SK-N-SH (cell line): ENCODE data around the gene SEPTIN14. TPM values are rescaled to one million over a fixed set of nuclear protein-coding genes. Genes with fewer than 3 reads are reported as not detected.
"Not testable (repeated sequence)": the region's sequence is repeated elsewhere in the genome, so short reads cannot be mapped to it uniquely, and the experiment has no call there.

Source experiments
- CTCF ChIA-PET: fragments of 300-600, 350-600 bp; formaldehyde crosslinking; extraction: SDS; loops from one replicate; lab custom pipeline; 2021; lab: Yijun Ruan, JAX
- POLR2A ChIA-PET: fragments of 350-600 bp; sonication (Branson Sonifier 250); formaldehyde crosslinking; extraction: SDS; loops from one replicate; lab custom pipeline; 2020; ENCODE audit warnings: antibody characterized with exemption, inconsistent platforms; lab: Yijun Ruan, JAX
- DNase-seq: peaks from one replicate; pipeline ENCODE4 v3.0.0; 2012
- H2AFZ ChIP-seq: fragments of 200-600 bp; sonication (generic); 2 replicates; pipeline ENCODE4 v1.8.1; 2016; ENCODE audit warnings: antibody characterized with exemption, mild to moderate bottlenecking, low read depth
- H3F3A ChIP-seq: fragments of 200-600 bp; sonication (generic); replicated peaks from 2 replicates; pipeline ENCODE3; 2016; ENCODE audit warnings: antibody characterized with exemption, mild to moderate bottlenecking; ENCODE audit not compliant: insufficient read depth
- H3K27ac ChIP-seq, 2 experiments: fragments of 200-500 bp in 1 of 2; fragments of 200-600 bp in 1 of 2; sonication (Bioruptor generic) in 1 of 2; sonication (generic), shearing (Covaris generic) in 1 of 2; 2 replicates each; pipeline versions ENCODE4 v1.5.1 to v1.6.1; 2014 to 2016; ENCODE audit warnings: low read depth in 2 of 2, inconsistent platforms in 1 of 2, low read length in 1 of 2, mild to moderate bottlenecking in 1 of 2, mixed read lengths in 1 of 2
- H3K27me3 ChIP-seq: fragments of 200-600 bp; sonication (generic), shearing (Covaris generic); 2 replicates; pipeline ENCODE4 v1.6.1; 2016; ENCODE audit warnings: mixed run types; ENCODE audit not compliant: insufficient read depth
- H3K36me3 ChIP-seq, 2 experiments: fragments of 200-500 bp in 1 of 2; fragments of 200-600 bp in 1 of 2; sonication (Bioruptor generic) in 1 of 2; sonication (generic) in 1 of 2; replicated peaks in 1 of 2; 2 replicates each; pipeline versions ENCODE3 to v1.5.1; 2014 to 2016; ENCODE audit warnings: low read length in 1 of 2, mild to moderate bottlenecking in 1 of 2; ENCODE audit not compliant: insufficient read depth in 2 of 2, control insufficient read depth in 1 of 2
- H3K4me1 ChIP-seq, 2 experiments: fragments of 200-500 bp in 1 of 2; fragments of 200-600 bp in 1 of 2; sonication (Bioruptor generic) in 1 of 2; sonication (generic), shearing (Covaris generic) in 1 of 2; 2 replicates each; pipeline versions ENCODE4 v1.5.1 to v1.6.1; 2014 to 2016; ENCODE audit warnings: low read depth in 1 of 2, low read length in 1 of 2, mixed run types in 1 of 2; ENCODE audit not compliant: insufficient read depth in 2 of 2, control insufficient read depth in 1 of 2
- H3K4me2 ChIP-seq: fragments of 200-600 bp; sonication (generic), shearing (Covaris generic); 2 replicates; pipeline ENCODE4 v1.6.1; 2017; ENCODE audit warnings: mixed run types
- H3K4me3 ChIP-seq, 2 experiments: fragments of 200-500 bp in 1 of 2; fragments of 200-600 bp in 1 of 2; sonication (Bioruptor generic) in 1 of 2; sonication (generic), shearing (Covaris generic) in 1 of 2; 2 replicates each; pipeline versions ENCODE4 v1.5.1 to v1.8.1; 2014 to 2016; ENCODE audit warnings: low read depth in 2 of 2, inconsistent platforms in 1 of 2, low read length in 1 of 2, mild to moderate bottlenecking in 1 of 2, mixed read lengths in 1 of 2, moderate library complexity in 1 of 2
- H3K79me2 ChIP-seq: fragments of 200-600 bp; sonication (generic); 2 replicates; pipeline ENCODE4 v1.8.1; 2017; ENCODE audit warnings: mild to moderate bottlenecking; ENCODE audit not compliant: insufficient read depth
- H3K9ac ChIP-seq: fragments of 200-600 bp; sonication (generic); 2 replicates; pipeline ENCODE4 v1.6.1; 2017; ENCODE audit warnings: mixed run types
- H3K9me2 ChIP-seq: fragments of 200-600 bp; sonication (generic); 2 replicates; pipeline ENCODE4 v1.6.1; 2017; ENCODE audit warnings: mixed run types
- H3K9me3 ChIP-seq: fragments of 200-600 bp; sonication (generic); 2 replicates; pipeline ENCODE4 v1.6.1; 2017; ENCODE audit warnings: mixed run types, mild to moderate bottlenecking, moderate library complexity
- H4K20me1 ChIP-seq: fragments of 200-600 bp; sonication (generic); 2 replicates; pipeline ENCODE4 v1.6.1; 2017; ENCODE audit warnings: mild to moderate bottlenecking, mixed run types; ENCODE audit not compliant: insufficient read depth
- EP300 ChIP-seq, 2 experiments: IDR thresholded peaks; 2 replicates each; pipeline versions ENCODE4 v1.4.0 to v1.6.1; 2012; ENCODE audit warnings: borderline replicate concordance in 1 of 2, low read depth in 1 of 2, low read length in 1 of 2
- EZH2phosphoT487 ChIP-seq: fragments of 200-600 bp; sonication (generic); IDR thresholded peaks from 2 replicates; pipeline ENCODE4 v1.6.1; 2017; ENCODE audit warnings: low read depth, mixed run types, mild to moderate bottlenecking, antibody characterized with exemption, moderate library complexity, borderline replicate concordance
- FOXJ3 ChIP-seq: sonication (generic); formaldehyde crosslinking; IDR thresholded peaks from 2 replicates; pipeline ENCODE4 v1.5.1; 2020; ENCODE audit warnings: mild to moderate bottlenecking, missing genetic modification reagents
- GABPA ChIP-seq: IDR thresholded peaks from 2 replicates; pipeline ENCODE4 v1.4.0; 2012; ENCODE audit warnings: low read depth, mild to moderate bottlenecking
- GATA2 ChIP-seq: sonication (generic); formaldehyde crosslinking; IDR thresholded peaks from 2 replicates; pipeline ENCODE4 v1.5.0; 2020; ENCODE audit warnings: mild to moderate bottlenecking, missing genetic modification reagents
- IRF3 ChIP-seq: fragments of 150-350 bp; IDR thresholded peaks from 2 replicates; pipeline ENCODE4 v1.6.1; 2016; ENCODE audit warnings: mild to moderate bottlenecking, low read depth, low read length
- MAX ChIP-seq: IDR thresholded peaks from 2 replicates; pipeline ENCODE4 v1.4.0; 2012; ENCODE audit warnings: low read depth
- MEF2A ChIP-seq: IDR thresholded peaks from 2 replicates; pipeline ENCODE4 v1.4.0; 2012; ENCODE audit warnings: low read depth, borderline replicate concordance
- MXI1 ChIP-seq: IDR thresholded peaks from 2 replicates; pipeline ENCODE4 v1.6.1; 2012; ENCODE audit warnings: mild to moderate bottlenecking, low read depth, low read length, improper control_type of control experiment
- NRF1 ChIP-seq: IDR thresholded peaks from 2 replicates; pipeline ENCODE4 v1.6.1; 2012; ENCODE audit warnings: low read depth, mild to moderate bottlenecking, low read length
- REST ChIP-seq: IDR thresholded peaks from 2 replicates; pipeline ENCODE4 v1.6.1; 2012; ENCODE audit warnings: mild to moderate bottlenecking, low read depth, low read length, moderate library complexity
- RFX5 ChIP-seq: IDR thresholded peaks from 2 replicates; pipeline ENCODE4 v1.6.1; 2012; ENCODE audit warnings: mild to moderate bottlenecking, improper control_type of control experiment, low read length
- RXRA ChIP-seq: IDR thresholded peaks from 2 replicates; pipeline ENCODE4 v1.4.0; 2012; ENCODE audit warnings: low read depth, mild to moderate bottlenecking, borderline replicate concordance
- SMC3 ChIP-seq: IDR thresholded peaks from 2 replicates; pipeline ENCODE4 v1.6.1; 2012; ENCODE audit warnings: low read depth, low read length, improper control_type of control experiment
- TAF1 ChIP-seq: IDR thresholded peaks from 2 replicates; pipeline ENCODE4 v1.6.1; 2012; ENCODE audit warnings: low read depth, mild to moderate bottlenecking, low read length, moderate library complexity, borderline replicate concordance
- TEAD4 ChIP-seq: IDR thresholded peaks from 2 replicates; pipeline ENCODE4 v1.4.0; 2012; ENCODE audit warnings: mild to moderate bottlenecking, borderline replicate concordance; ENCODE audit not compliant: insufficient read depth
- USF1 ChIP-seq: IDR thresholded peaks from 2 replicates; pipeline ENCODE4 v1.4.0; 2012; ENCODE audit warnings: low read depth, borderline replicate concordance
- USF2 ChIP-seq: fragments of 150-350 bp; IDR thresholded peaks from 2 replicates; pipeline ENCODE4 v1.6.1; 2017; ENCODE audit warnings: antibody characterized with exemption, low read length, low read depth, borderline replicate concordance
- WGBS: methylation state at CpG from one replicate; pipeline ENCODE4 v1.1.6; 2017; ENCODE audit warnings: low lambda C conversion rate; 5-methylcytosine and 5-hydroxymethylcytosine counted together
- polyA plus RNA-seq, 3 experiments: library from polyadenylated mRNA; depleted of rRNA; stranded (reverse); fragments of >200 nt; gene quantifications; 2 replicates each; pipeline ENCODE4 v1.2.3, GENCODE V29; 2012

SEPTIN14 gene
- not detected in 2 replicates for polyA plus RNA-seq (2012; rRNA removed)
- not detected in 2 replicates for polyA plus RNA-seq (2012; cell fraction: cytosol; rRNA removed)
- polyA plus RNA-seq (2012; cell fraction: nucleus; rRNA removed): not detected in 2 replicates

- H3K27me3 ChIP-seq, H3K79me2 ChIP-seq, H3K27ac ChIP-seq, CTCF ChIA-PET, H3K9ac ChIP-seq, H2AFZ ChIP-seq, H4K20me1 ChIP-seq, H3F3A ChIP-seq, H3K4me2 ChIP-seq, DNase-seq, H3K9me2 ChIP-seq, H3K9me3 ChIP-seq, H3K36me3 ChIP-seq, POLR2A ChIA-PET, H3K4me3 ChIP-seq, H3K4me1 ChIP-seq: not testable (repeated sequence)
- 0% methylated on average over 2 of the region's 2 CpGs for WGBS
Measured at GRCh38 chr7:55862652-55863051, at the start of gene SEPTIN14. SEPTIN14 (minus strand) TSS chr7:55862752; CDS start chr7:55861996, 756 bp downstream.

GRCh38 chr7:55903985-55904759 is 41.6 kb upstream of the SEPTIN14 start:
- Histone ChIP-seq H3K4me2 (no peak overlapping the region), H3K4me3 (no peak overlapping the region), H3K4me1 (no peaks in the 10 kb centered on the region), H3F3A (no peaks in the 10 kb centered on the region), H4K20me1 (no peaks in the 10 kb centered on the region), H2AFZ (no peak overlapping the region), H3K79me2 (no peaks in the 10 kb centered on the region), H3K9ac (no peak overlapping the region), H3K36me3 (peaks cover 0 to 2% of the 10 kb centered on the region in 2 experiments), H3K27ac (no peak overlapping the region), H3K27me3 (no peaks in the 10 kb centered on the region), H3K9me3 (no peaks in the 10 kb centered on the region), H3K9me2 (no peaks in the 10 kb centered on the region)
- CTCF ChIA-PET: no interaction called here
- 88% methylated on average over 8 of the region's 8 CpGs for WGBS
- no peak for DNase-seq
- TF ChIP-seq IRF3: no peak
- TF ChIP-seq GATA2 (CRISPR knock-in tag): no peak
- TF ChIP-seq USF1: no peak
- no peak for TF ChIP-seq MXI1
- TF ChIP-seq FOXJ3: no peak
- TF ChIP-seq EP300 (IDR thresholded peaks at IDR 0.05; ENCODE audit: borderline replicate concordance in 1 of 2, low read depth in 1 of 2, low read length in 1 of 2): no peak
- no peak for TF ChIP-seq REST
- no peak for TF ChIP-seq TAF1
- no peak for TF ChIP-seq MEF2A
- TF ChIP-seq SMC3: no peak
- TF ChIP-seq RFX5: no peak
- no peak for TF ChIP-seq MAX
- no peak for TF ChIP-seq USF2
- no peak for TF ChIP-seq NRF1
- TF ChIP-seq GABPA: no peak
- TF ChIP-seq RXRA: no peak
- no peak for TF ChIP-seq TEAD4
- no peak for TF ChIP-seq EZH2phosphoT487
- POLR2A ChIA-PET: interaction anchor here (0.5 kb wide), 1 partner anchor 237 kb away, joined by 3 read pairs; no protein-coding TSS in a partner anchor
